Brain microvascular endothelial cell (primary cell): ENCODE data around the gene DEXI.

Source experiments
- DNase-seq: peaks from one replicate; pipeline ENCODE4 v3.0.0-alpha.2; 2020
- H3K27ac ChIP-seq: fragments of 250-450 bp; sonication (Bioruptor Pico); 2 replicates; pipeline ENCODE4 v1.5.1; 2020; ENCODE audit warnings: mild to moderate bottlenecking, moderate library complexity
- H3K27me3 ChIP-seq: fragments of 250-450 bp; sonication (Bioruptor Pico); replicated peaks from 2 replicates; pipeline ENCODE4 v1.5.1; 2020; ENCODE audit warnings: mild to moderate bottlenecking
- H3K36me3 ChIP-seq: fragments of 250-450 bp; sonication (Bioruptor Pico); replicated peaks from 2 replicates; pipeline ENCODE4 v1.5.1; 2020; ENCODE audit warnings: mild to moderate bottlenecking
- H3K4me3 ChIP-seq: 2 replicates; pipeline ENCODE4 v1.5.1; 2011; ENCODE audit warnings: low read depth, mild to moderate bottlenecking, control low read depth, low read length, moderate library complexity
- in situ Hi-C: cut with HindIII; loops from 2 replicates; pipeline ENCODE4 v1.10.0; 2017; ENCODE audit warnings: low sequenced_read_pairs, low pct_ligation_motif_present
- TF ChIP-seq, protein P1 (sequence below): IDR thresholded peaks from 2 replicates; pipeline ENCODE4 v1.5.1; 2011; ENCODE audit warnings: low read depth, mild to moderate bottlenecking, moderate library complexity, low read length, control low read depth, inconsistent platforms; ENCODE audit errors: missing control alignments

DEXI gene

DNA sequence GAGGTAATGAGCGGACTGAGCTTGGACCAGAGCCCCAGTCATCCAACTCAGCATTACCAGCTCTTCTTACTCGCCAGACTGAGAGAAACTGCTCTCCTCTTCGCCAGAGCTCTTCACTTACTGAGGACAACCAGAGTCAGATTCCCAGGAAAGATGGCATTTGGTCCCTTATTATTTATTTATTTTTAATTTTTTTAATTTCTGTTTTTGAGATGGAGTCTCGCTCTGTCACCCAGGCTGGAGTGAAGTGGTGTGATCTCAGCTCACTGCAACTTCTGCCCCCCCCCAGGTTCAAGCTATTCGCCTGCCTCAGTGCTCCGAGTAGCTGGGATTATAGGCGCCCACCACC is 23.3 kb downstream of the DEXI start:
- no peak for DNase-seq
- H3K4me3 ChIP-seq: no peak overlapping the region
- no peak overlapping the region for H3K27ac ChIP-seq
- H3K27me3 ChIP-seq: no peaks in the 10 kb centered on the region
- in situ Hi-C loops: no loop called here
- no peaks in the 10 kb centered on the region for H3K36me3 ChIP-seq
- TF ChIP-seq, protein P1, sequence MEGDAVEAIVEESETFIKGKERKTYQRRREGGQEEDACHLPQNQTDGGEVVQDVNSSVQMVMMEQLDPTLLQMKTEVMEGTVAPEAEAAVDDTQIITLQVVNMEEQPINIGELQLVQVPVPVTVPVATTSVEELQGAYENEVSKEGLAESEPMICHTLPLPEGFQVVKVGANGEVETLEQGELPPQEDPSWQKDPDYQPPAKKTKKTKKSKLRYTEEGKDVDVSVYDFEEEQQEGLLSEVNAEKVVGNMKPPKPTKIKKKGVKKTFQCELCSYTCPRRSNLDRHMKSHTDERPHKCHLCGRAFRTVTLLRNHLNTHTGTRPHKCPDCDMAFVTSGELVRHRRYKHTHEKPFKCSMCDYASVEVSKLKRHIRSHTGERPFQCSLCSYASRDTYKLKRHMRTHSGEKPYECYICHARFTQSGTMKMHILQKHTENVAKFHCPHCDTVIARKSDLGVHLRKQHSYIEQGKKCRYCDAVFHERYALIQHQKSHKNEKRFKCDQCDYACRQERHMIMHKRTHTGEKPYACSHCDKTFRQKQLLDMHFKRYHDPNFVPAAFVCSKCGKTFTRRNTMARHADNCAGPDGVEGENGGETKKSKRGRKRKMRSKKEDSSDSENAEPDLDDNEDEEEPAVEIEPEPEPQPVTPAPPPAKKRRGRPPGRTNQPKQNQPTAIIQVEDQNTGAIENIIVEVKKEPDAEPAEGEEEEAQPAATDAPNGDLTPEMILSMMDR: no peak

DNA sequence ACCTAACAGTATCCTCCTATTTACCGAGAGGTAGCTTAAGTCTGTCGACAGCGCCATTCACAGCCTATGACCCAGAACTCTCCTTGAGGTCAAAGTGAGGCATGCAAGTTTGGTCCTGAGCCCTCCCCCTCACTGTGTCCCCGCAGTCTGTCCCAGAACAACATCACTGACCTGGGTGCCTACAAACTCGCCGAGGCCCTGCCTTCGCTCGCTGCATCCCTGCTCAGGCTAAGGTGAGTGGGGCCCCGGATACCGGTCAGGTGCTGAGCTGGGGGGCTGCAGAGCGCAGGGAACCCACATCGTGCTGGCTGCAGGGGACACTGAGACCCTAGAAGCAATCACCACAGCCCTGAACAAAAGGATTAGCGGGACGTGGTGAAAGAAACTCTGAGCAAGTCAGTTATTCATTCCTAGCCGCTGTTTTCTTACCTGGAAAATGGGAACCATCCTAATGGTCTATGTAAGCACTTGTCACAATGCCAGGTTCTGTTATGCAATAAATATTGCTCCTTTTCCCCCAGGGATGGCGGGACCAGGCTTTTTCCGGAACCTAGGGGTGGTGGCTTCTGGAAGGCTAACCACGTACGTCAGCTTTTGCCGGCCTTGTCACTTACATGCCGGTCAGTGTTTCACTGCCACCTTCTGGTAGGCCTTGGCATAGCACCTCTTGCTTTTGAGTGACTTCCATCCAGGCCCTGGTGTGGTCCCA is 23.8 kb downstream of the DEXI start:
- in situ Hi-C loops: no loop called here
- no peak overlapping the region for H3K4me3 ChIP-seq

DNA sequence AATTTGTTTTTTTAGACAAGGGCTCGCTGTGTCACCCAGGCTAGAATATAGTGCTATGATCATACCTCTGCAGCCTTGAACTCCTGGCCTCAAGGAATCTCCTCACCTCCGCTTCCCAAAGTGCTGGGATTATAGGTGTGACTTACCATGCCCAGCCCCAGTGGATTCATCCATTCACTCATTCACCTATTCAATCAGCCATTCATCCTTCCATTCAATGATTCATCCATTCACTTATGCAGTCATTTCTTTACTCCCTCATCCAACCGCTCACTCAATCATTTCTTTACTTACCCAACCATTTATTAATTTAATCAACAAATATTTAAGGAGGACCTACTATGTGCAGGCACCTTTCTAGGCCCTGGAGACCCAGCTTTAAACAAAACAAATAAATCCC is 25.7 kb downstream of the DEXI start:
- in situ Hi-C loops: no loop called here
- Histone ChIP-seq H3K36me3 (no peaks in the 10 kb centered on the region), H3K27me3 (no peaks in the 10 kb centered on the region), H3K4me3 (no peak overlapping the region), H3K27ac (no peak overlapping the region)
- TF ChIP-seq, protein P1: no peak
- no peak for DNase-seq

More for the DNA sequence above, 23.8 kb downstream of the DEXI start:
- peak; percentile 95 for DNase-seq
- H3K27me3 ChIP-seq: no peaks in the 10 kb centered on the region
- H3K36me3 ChIP-seq: no peaks in the 10 kb centered on the region
- TF ChIP-seq, protein P1: peak; percentile 99
- no peak overlapping the region for H3K27ac ChIP-seq

DNA sequence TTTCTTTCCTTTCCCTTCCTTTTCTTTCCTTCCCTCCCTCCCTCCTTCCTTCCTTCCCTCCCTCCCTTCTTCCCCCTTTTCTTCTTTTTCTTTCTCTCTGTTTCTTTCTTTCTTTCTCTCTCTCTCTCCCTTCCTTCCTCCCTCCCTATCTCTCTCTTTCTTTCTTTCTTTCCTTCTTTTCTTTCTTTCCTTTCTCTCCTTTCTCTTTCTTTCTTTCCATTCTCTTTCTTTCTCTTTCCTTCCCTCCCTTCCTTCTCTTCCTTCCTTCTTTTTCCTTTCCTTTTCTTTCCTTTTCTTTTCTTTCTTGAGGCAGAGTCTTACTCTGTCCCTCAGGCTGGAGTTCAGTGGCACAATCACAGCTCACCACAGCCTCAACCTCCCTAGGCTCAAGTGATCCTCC is 31.0 kb downstream of the DEXI start:
- TF ChIP-seq, protein P1: no peak
- H3K27me3 ChIP-seq: no peaks in the 10 kb centered on the region

DNA sequence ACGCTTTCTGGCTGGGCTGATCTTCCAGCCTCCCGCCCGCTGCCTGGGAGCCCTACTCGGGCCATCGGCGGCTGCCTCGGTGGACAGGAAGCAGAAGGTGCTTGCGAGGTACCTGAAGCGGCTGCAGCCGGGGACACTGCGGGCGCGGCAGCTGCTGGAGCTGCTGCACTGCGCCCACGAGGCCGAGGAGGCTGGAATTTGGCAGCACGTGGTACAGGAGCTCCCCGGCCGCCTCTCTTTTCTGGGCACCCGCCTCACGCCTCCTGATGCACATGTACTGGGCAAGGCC is 34.6 kb downstream of the DEXI start:
- TF ChIP-seq, protein P1: no peak
- in situ Hi-C loops: no loop called here
- no peak for DNase-seq
- H3K27ac ChIP-seq: no peak overlapping the region
- H3K36me3 ChIP-seq: no peaks in the 10 kb centered on the region
- no peak overlapping the region for H3K4me3 ChIP-seq
- no peaks in the 10 kb centered on the region for H3K27me3 ChIP-seq

More for the DNA sequence above, 31.0 kb downstream of the DEXI start:
- no peak overlapping the region for H3K27ac ChIP-seq
- H3K36me3 ChIP-seq: no peaks in the 10 kb centered on the region
- no peak for DNase-seq
- H3K4me3 ChIP-seq: no peak overlapping the region
- in situ Hi-C loops: no loop called here

DNA sequence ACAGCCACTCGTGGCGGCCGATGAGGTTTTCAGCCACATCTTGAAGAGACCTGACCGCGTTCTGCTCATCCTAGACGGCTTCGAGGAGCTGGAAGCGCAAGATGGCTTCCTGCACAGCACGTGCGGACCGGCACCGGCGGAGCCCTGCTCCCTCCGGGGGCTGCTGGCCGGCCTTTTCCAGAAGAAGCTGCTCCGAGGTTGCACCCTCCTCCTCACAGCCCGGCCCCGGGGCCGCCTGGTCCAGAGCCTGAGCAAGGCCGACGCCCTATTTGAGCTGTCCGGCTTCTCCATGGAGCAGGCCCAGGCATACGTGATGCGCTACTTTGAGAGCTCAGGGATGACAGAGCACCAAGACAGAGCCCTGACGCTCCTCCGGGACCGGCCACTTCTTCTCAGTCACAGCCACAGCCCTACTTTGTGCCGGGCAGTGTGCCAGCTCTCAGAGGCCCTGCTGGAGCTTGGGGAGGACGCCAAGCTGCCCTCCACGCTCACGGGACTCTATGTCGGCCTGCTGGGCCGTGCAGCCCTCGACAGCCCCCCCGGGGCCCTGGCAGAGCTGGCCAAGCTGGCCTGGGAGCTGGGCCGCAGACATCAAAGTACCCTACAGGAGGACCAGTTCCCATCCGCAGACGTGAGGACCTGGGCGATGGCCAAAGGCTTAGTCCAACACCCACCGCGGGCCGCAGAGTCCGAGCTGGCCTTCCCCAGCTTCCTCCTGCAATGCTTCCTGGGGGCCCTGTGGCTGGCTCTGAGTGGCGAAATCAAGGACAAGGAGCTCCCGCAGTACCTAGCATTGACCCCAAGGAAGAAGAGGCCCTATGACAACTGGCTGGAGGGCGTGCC is 35.1 kb downstream of the DEXI start:
- TF ChIP-seq, protein P1: no peak
- no peak for DNase-seq
- Histone ChIP-seq H3K27me3 (no peaks in the 10 kb centered on the region), H3K36me3 (no peaks in the 10 kb centered on the region), H3K4me3 (no peak overlapping the region), H3K27ac (no peak overlapping the region)
- in situ Hi-C loops: no loop called here
